Measurements from ENCODE around the gene SP3.

GRCh38 chr2:174004905-174005605 lies 39.9 kb upstream of the SP3 start:
- TF ChIP-seq POLR2A (IDR thresholded peaks at IDR 0.05; ENCODE audit: low read depth, low read length) (no peak), PAX5 (IDR thresholded peaks at IDR 0.05; ENCODE audit: insufficient read depth, low read length, severe bottlenecking) (no peak), TAF1 (IDR thresholded peaks at IDR 0.05; ENCODE audit: low read depth, low read length) (no peak), SPI1 (IDR thresholded peaks at IDR 0.05; ENCODE audit: low read depth, low read length) (no peak; the same call in 1 of the 2 replicates), POLR2AphosphoS5 (IDR thresholded peaks at IDR 0.05; ENCODE audit: low read depth, low read length) (no peak)
